Astrocyte (in vitro differentiated cells and primary cell): ENCODE measurements around the gene ACADL. TPM values are rescaled to one million over a fixed set of nuclear protein-coding genes. Genes with fewer than 3 reads are reported as not detected.

Experiments used
- DNase-seq: peaks from one replicate; pipeline ENCODE4 v3.0.0-alpha.2; 2010; ENCODE audit warnings: low read depth
- FAIRE-seq: peaks from 2 replicates; lab custom pipeline; 2011; peaks lifted over from hg19 to GRCh38; lab: Jason Lieb, UNC
- H2AFZ ChIP-seq: 2 replicates; pipeline ENCODE4 v1.6.0; 2012; ENCODE audit warnings: low read depth, low read length, inconsistent platforms
- H3K27ac ChIP-seq: 2 replicates; pipeline ENCODE4 v1.5.1; 2011; ENCODE audit warnings: low read depth, low read length, inconsistent platforms
- H3K27me3 ChIP-seq: 2 replicates; pipeline ENCODE4 v1.6.0; 2011; ENCODE audit warnings: low read length, inconsistent platforms; ENCODE audit not compliant: insufficient read depth
- H3K36me3 ChIP-seq: 2 replicates; pipeline ENCODE4 v1.5.1; 2011; ENCODE audit warnings: low read length, inconsistent platforms; ENCODE audit not compliant: insufficient read depth
- H3K4me1 ChIP-seq: 2 replicates; pipeline ENCODE4 v1.5.1; 2011; ENCODE audit warnings: low read length, inconsistent platforms; ENCODE audit not compliant: insufficient read depth
- H3K4me2 ChIP-seq: 2 replicates; pipeline ENCODE4 v1.6.0; 2012; ENCODE audit warnings: low read length, inconsistent platforms
- H3K4me3 ChIP-seq: 2 replicates; pipeline ENCODE4 v1.5.1; 2011; ENCODE audit warnings: low read depth, mild to moderate bottlenecking, low read length, inconsistent platforms; ENCODE audit not compliant: insufficient read depth
- H3K79me2 ChIP-seq: 2 replicates; pipeline ENCODE4 v1.6.0; 2012; ENCODE audit warnings: mild to moderate bottlenecking, low read length, inconsistent platforms; ENCODE audit not compliant: insufficient read depth
- H3K9ac ChIP-seq: 2 replicates; pipeline ENCODE4 v1.6.0; 2012; ENCODE audit warnings: mild to moderate bottlenecking, low read length, inconsistent platforms
- H3K9me3 ChIP-seq: 2 replicates; pipeline ENCODE4 v1.5.1; 2012; ENCODE audit warnings: low read depth, mild to moderate bottlenecking, low read length, inconsistent platforms; ENCODE audit not compliant: insufficient read depth
- H4K20me1 ChIP-seq: 2 replicates; pipeline ENCODE4 v1.6.0; 2012; ENCODE audit warnings: low read length, inconsistent platforms; ENCODE audit not compliant: insufficient read depth
- H3K27ac Mint-ChIP-seq: one replicate; pipeline ENCODE4 v1.8.0; 2021; ENCODE audit warnings: mild to moderate bottlenecking, mixed read lengths; ENCODE audit not compliant: unreplicated experiment
- H3K27me3 Mint-ChIP-seq: one replicate; pipeline ENCODE4 v1.8.0; 2021; ENCODE audit warnings: low read depth, mixed read lengths; ENCODE audit not compliant: unreplicated experiment
- H3K36me3 Mint-ChIP-seq: one replicate; pipeline ENCODE4 v1.8.0; 2021; ENCODE audit warnings: low read depth, mixed read lengths; ENCODE audit not compliant: unreplicated experiment
- H3K4me1 Mint-ChIP-seq: one replicate; pipeline ENCODE4 v1.8.0; 2021; ENCODE audit warnings: low read depth, mixed read lengths; ENCODE audit not compliant: unreplicated experiment
- H3K4me3 Mint-ChIP-seq: one replicate; pipeline ENCODE4 v1.8.0; 2021; ENCODE audit warnings: mild to moderate bottlenecking, moderate library complexity, mixed read lengths; ENCODE audit not compliant: unreplicated experiment
- H3K9me3 Mint-ChIP-seq: one replicate; pipeline ENCODE4 v1.8.0; 2021; ENCODE audit warnings: mild to moderate bottlenecking, mixed read lengths; ENCODE audit not compliant: unreplicated experiment
- CTCF ChIP-seq: IDR thresholded peaks from 2 replicates; pipeline ENCODE4 v1.5.1; 2011; ENCODE audit warnings: low read depth, mild to moderate bottlenecking, inconsistent platforms, low read length, moderate library complexity; ENCODE audit not compliant: insufficient read depth
- EZH2 ChIP-seq: IDR thresholded peaks from 2 replicates; pipeline ENCODE4 v1.6.1; 2012; ENCODE audit warnings: mild to moderate bottlenecking, low read length, inconsistent platforms; ENCODE audit not compliant: insufficient read depth
- total RNA-seq: library from RNA; stranded (reverse); gene quantifications from 2 replicates; pipeline ENCODE4 v1.2.1, GENCODE V29; 2021

The ACADL gene
- total RNA-seq, 1 donor from 2014 or later, result 1.9 TPM

DNA sequence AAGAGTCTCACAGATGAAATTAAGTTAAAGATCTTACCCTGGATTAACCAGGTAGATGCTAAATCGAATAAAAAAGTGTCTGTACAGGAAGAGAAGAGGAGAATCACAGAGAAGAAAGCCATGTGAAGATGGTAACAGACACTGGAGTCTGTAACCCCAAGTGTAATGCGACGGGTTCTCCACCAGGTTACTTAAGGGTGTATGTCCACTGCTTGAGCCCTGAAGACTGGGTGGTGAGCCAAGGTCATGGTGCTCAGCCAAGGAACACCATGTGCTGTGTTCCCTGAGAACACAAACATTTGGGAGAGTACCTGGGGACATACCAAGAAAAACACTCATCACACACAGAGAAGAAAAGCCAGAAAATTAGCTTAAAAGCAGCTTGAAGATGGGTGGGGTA is 8.2 kb upstream of the ACADL start:
- H3K9me3 ChIP-seq, result no peaks in the 10 kb centered on the region
- DNase-seq (no peak), FAIRE-seq (no peak)
- no peak overlapping the region for H3K27ac Mint-ChIP-seq
- no peaks in the 10 kb centered on the region for H3K27me3 Mint-ChIP-seq
- no peak overlapping the region for H3K4me2 ChIP-seq
- H3K9ac ChIP-seq, result no peak overlapping the region
- H3K9me3 Mint-ChIP-seq, result no peaks in the 10 kb centered on the region
- no peak for TF ChIP-seq CTCF
- no peak for TF ChIP-seq EZH2
- H4K20me1 ChIP-seq, result no peaks in the 10 kb centered on the region
- no peak overlapping the region for H3K4me3 Mint-ChIP-seq
- no peaks in the 10 kb centered on the region for H3K79me2 ChIP-seq
- H3K27me3 ChIP-seq, result no peaks in the 10 kb centered on the region
- H3K4me1 Mint-ChIP-seq, result peaks cover 8% of the 10 kb centered on the region
- H3K4me3 ChIP-seq, result no peak overlapping the region
- no peak overlapping the region for H3K27ac ChIP-seq
- no peak overlapping the region for H2AFZ ChIP-seq
- H3K36me3 ChIP-seq, result no peaks in the 10 kb centered on the region
- no peaks in the 10 kb centered on the region for H3K4me1 ChIP-seq
- H3K36me3 Mint-ChIP-seq, result no peaks in the 10 kb centered on the region

DNA sequence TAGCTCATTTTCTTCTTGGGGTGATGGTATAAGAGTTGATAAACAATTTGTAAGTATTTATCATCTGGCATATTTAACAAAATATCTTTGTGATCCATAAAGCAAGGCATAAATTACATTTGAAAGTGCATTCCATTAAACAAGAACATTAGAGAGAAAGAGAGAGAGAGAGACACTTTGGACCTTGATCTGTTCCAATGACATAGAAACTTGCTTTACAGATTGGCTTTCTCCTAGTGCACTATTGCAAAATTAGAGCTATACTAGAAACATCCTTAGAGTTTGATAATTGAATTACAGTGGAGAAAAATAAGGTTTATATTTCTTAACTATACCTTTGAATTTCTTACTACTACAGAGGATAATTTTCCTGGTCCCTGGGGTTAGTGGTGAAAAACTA is 5.7 kb upstream of the ACADL start:
- H3K4me1 ChIP-seq, result no peaks in the 10 kb centered on the region
- no peak overlapping the region for H3K9ac ChIP-seq
- no peak overlapping the region for H3K4me3 ChIP-seq
- Mint-ChIP-seq H3K4me1 (peaks cover 15% of the 10 kb centered on the region), H3K27ac (no peak overlapping the region), H3K4me3 (no peak overlapping the region), H3K9me3 (no peaks in the 10 kb centered on the region), H3K36me3 (no peaks in the 10 kb centered on the region), H3K27me3 (no peaks in the 10 kb centered on the region)
- H3K27me3 ChIP-seq, result no peaks in the 10 kb centered on the region
- FAIRE-seq (no peak), DNase-seq (no peak)
- no peak overlapping the region for H3K27ac ChIP-seq
- H4K20me1 ChIP-seq, result no peaks in the 10 kb centered on the region
- H3K79me2 ChIP-seq, result no peaks in the 10 kb centered on the region
- TF ChIP-seq CTCF (no peak), EZH2 (no peak)
- H3K9me3 ChIP-seq, result no peaks in the 10 kb centered on the region
- H3K36me3 ChIP-seq, result no peaks in the 10 kb centered on the region
- H2AFZ ChIP-seq, result no peak overlapping the region
- H3K4me2 ChIP-seq, result no peak overlapping the region

DNA sequence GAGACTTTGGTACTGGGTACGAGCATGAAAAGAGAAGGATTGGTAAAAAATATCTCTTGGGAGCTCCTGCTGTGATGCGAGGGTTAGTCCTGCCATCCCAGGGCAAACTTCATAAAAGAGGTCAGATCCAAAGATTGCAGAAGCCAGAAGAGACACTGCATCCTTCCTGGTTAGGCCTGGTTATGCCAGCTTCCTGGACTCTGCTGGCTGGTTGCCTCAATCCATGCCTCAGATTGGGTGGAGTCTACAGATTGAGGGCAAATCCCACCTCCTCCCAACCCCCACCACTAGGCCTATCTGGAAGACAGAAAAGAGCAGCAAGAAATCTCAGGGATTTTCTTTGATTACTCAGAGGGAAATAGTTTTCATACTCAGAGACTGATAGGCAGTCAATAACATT is 5.3 kb upstream of the ACADL start:
- TF ChIP-seq CTCF (no peak), EZH2 (no peak)
- Mint-ChIP-seq H3K27ac (peak overlapping the region; percentile 30), H3K27me3 (no peaks in the 10 kb centered on the region), H3K9me3 (no peaks in the 10 kb centered on the region), H3K4me1 (peaks cover 19% of the 10 kb centered on the region), H3K36me3 (no peaks in the 10 kb centered on the region), H3K4me3 (no peak overlapping the region)
- Histone ChIP-seq H2AFZ (no peak overlapping the region), H3K36me3 (no peaks in the 10 kb centered on the region), H3K9ac (no peak overlapping the region), H3K27me3 (no peaks in the 10 kb centered on the region), H3K27ac (no peak overlapping the region), H3K4me3 (no peak overlapping the region), H3K79me2 (no peaks in the 10 kb centered on the region), H3K9me3 (no peaks in the 10 kb centered on the region), H3K4me2 (no peak overlapping the region), H4K20me1 (no peaks in the 10 kb centered on the region), H3K4me1 (no peaks in the 10 kb centered on the region)
- no peak for DNase-seq
- no peak for FAIRE-seq
